NCI-H82 treated with DMSO at 0.1 percent for 48 hours (cell line): ENCODE measurements around the gene HIP1R.

Source experiments
- DNase-seq: peaks from one replicate; lab custom pipeline; 2025; ENCODE audit not compliant: unreplicated experiment; lab: John Stamatoyannopoulos, UW

The HIP1R gene

DNA sequence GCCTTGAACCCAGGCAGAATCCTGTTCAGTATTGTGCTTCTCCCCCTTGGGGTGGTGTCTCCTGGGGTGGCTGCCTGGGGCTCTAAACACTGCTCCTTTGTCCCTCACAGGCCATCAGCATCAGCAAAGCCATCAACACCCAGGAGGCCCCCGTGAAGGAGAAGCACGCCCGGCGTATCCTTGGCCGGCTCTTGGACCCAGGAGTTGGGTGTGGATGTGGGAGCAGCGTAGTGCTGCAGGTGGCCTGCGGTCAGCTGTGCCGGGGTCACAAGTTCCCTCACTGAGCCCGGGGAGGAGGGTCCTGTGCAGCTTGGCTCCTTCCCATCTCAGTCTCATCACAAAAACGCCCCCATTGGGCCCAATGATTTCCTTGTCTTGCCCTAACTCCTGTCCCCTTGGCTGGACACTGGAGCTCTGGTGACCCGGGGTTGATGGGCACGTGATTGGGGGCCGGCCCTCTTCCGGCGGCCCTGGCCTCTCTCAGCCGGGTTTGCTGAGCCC, 12.7 kb downstream of the HIP1R start:
- DNase-seq, result no peak

DNA sequence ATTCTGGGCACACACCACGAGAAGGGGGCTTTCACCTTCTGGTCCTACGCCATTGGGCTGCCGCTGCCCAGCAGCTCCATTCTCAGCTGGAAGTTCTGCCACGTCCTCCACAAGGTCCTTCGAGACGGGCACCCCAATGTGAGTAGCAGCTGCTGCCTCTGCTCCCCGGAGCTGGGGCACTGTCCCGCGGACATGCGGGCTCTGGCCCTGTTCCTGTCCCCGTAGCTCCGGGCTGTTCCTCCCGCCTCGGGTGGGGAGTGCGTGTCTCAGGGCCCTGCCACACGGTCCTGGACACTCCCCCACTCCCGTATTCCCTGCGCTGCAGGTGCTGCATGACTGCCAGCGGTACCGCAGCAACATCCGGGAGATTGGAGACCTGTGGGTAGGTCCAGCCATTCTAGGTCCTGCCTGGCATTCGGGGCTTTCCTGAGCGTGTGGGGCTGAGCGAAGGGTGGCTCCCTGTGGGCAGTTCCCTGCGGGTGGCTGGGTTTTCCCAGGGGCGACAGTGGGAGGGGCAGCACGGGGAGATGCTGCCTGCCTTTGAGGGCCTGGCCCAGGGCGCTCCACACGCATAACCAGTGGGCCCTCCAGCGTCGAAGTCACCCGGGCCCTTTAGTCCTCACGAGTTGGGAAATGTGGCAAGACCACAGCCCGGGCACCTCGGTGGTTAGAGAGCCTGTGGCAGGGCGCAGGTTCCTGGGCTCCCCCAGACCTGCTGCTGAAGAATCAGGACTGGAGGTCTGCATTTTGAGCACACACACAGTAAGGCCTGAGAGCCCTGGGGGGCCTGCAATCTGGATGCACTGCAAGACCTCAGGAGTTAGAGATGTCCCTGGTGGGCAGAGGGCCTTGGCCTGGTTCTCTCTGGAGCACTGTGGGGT, 13.5 kb downstream of the HIP1R start:
- no peak for DNase-seq

DNA sequence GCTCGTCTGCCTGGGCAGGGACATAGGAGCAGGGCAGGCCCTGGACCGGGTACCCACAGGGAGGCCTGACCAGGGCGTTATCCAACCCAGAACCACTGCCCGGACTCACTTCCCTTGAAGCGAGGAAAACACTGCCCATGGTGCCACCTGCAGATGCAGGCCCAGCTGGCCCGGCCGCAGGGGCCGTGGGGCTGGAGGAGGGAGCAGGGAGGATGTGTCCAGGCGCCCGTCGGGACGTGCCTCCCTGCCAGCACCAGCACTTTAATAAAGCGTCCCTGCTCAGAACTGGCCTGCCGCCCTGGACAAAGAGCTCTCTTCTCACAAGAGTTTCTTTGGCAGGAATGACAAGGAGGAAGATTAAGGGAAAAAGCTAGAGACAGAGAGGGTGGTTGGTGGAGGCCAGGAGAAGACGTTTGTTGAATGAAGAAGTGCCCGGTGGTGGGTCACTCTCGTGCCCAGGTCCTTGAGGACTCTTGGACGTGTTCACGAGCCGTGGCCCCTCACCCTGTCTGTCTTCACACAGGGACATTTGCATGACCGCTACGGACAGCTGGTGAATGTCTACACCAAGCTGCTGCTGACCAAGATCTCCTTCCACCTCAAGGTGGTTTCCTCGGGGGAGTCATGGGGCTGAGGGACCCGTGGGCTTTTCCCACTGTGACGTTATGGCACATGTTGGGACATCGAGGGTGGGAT, 14.2 kb downstream of the HIP1R start:
- no peak for DNase-seq

DNA sequence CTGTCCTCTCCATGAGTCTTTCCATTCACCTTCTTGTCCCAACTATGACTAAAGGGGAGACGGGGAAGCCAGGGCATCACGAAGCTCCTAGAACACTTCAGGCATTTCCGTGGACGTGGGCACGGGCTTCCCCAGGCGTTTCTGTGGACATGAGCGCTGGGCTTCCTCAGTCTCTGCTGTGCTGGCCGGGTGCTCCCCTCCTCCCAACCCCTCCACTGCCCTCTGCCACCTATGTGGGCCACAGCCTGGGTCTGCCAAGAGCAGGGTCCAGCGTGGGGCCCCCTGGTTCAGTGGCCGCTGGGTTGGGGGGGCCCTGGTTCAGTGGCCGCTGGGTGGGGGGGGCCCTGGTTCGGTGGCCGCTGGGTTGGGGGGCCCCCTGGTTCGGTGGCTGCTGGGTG, 14.8 kb downstream of the HIP1R start:
- no peak for DNase-seq

DNA sequence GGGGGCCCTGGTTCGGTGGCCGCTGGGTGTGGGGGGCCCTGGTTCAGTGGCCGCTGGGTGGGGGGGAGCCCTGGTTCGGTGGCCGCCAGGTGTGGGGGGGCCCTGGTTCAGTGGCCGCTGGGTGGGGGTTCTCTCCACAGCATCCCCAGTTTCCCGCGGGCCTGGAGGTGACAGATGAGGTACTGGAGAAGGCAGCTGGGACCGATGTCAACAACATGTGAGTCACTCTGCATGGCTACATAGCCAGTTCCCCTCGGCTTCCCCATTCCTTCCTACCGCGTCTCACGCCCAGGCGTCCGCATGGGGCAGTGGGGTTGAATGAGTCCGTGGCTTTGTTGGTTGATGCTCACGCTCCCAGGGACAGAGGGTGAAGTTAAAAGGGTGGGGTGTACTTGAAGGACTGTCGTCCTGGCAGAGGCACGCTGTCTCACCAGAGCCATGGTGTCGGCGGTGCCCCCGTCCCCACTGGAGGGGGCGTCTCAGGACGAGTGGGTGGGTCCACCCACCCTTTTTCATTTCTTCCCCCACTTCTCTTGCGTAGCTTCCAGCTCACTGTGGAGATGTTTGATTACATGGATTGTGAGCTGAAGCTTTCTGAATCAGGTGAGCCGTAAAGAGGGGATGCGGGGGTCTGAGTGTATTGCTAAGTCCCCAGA, 15.6 kb downstream of the HIP1R start:
- DNase-seq, result no peak

DNA sequence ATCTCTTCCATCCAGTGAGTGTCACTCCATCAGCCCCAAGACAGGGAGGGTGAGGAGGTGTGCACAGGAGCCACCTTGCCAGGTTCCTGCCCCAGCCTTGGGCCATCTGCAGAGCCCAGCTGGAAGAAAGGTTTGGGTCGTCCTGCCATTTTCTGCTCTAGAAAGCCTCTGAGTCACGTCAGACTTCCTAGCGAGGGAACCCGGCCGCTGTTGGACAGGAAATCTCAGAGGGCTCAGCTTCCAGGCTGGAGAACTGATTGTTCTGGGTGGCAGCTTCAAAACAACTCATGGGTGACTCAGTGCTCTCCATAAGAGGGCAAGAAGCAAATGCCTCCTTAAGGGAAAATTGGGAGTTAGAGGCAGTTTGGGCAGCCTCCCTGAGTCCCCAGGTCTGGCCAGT, 16.6 kb downstream of the HIP1R start:
- no peak for DNase-seq

DNA sequence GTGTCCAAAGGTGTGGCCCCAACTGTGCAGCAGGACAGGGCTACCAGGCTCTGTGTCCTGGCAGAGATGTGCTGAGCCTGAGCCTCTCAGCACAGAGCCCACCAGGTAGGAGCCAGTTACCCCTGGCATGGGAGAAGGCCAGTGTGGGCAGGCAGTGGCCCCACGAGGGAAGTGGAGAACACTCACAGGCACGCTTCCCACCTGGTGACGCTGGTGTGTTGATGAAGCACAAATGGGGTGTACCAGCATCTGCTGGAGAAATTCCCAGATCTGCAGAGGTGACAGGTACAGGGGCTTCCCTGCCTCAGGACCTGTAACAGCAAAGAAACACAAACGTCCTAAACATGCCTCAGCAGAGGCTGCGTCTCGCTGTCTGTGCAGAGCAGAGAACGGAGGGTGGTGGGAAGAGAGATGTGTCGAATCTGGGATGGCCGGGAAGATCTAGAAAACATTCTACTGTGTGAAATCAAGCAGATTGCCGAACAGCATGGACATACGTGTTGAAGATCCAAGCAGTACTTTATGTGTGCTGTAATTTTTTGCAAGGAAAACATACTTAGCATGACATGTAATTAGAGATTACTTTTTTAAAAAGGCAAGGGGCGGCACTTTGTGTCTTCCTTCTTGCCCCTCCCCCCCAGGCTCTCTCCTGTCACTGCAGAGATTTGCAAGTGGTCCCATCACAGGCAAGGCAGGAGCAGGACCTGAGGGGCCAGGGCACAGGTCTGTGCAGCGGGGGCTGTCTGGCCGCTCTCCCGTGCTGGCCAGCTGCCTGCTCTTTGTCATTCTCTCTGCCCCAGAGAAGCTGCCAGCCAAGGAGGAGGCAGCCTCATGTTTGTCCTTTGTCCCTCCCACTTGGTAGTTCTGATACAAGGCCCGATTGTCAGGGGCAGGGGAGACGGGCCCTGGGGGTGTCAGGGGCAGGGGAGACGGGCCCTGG, 17.3 kb downstream of the HIP1R start:
- no peak for DNase-seq

DNA sequence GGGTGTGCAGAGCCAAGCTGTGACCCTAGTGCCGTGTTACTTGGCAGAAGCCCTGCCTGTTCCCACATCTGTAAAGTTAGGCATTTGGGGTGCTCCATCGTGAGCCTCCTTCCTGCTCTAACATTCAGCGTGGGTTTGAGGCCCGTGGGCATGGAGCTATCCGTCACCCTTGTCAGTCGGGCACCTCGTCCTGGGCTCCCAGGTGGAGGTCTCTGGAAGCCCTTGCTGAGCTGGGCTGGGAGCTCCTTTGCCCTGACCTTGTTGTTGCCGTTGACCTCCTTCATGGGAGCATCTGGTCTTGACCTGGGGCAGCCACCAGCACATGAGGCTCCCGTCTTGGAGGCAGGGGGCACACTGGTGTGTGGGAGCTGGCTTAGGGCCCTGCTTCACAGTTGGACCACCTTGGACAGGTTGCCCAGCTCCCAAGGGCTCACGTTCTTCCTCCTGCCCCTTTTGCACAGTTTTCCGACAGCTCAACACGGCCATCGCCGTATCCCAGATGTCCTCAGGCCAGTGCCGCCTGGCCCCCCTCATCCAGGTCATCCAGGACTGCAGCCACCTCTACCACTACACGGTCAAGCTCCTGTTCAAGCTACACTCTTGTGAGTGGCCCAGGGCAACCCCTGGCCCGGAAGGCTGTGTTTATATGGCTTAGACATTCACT, 18.5 kb downstream of the HIP1R start:
- DNase-seq, result no peak

DNA sequence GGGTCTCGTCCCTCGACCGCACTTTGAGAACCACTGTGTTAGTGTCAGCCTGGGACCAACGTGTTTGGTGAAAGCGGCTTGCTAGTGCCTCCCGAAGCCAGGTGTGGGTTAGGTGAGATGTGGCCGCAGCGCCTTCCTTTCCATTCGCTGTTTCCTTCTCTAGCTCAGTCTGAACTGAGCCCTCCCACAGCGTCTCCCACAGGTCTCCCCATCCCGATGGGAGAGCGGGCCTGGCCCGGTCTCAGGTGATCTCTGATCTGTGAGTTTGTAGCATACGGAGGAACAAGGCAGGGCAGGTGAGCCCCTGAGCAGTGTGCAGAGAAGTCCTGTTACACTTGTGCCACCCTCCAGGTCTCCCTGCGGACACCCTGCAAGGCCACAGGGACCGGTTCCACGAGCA, 19.3 kb downstream of the HIP1R start:
- DNase-seq, result no peak

DNA sequence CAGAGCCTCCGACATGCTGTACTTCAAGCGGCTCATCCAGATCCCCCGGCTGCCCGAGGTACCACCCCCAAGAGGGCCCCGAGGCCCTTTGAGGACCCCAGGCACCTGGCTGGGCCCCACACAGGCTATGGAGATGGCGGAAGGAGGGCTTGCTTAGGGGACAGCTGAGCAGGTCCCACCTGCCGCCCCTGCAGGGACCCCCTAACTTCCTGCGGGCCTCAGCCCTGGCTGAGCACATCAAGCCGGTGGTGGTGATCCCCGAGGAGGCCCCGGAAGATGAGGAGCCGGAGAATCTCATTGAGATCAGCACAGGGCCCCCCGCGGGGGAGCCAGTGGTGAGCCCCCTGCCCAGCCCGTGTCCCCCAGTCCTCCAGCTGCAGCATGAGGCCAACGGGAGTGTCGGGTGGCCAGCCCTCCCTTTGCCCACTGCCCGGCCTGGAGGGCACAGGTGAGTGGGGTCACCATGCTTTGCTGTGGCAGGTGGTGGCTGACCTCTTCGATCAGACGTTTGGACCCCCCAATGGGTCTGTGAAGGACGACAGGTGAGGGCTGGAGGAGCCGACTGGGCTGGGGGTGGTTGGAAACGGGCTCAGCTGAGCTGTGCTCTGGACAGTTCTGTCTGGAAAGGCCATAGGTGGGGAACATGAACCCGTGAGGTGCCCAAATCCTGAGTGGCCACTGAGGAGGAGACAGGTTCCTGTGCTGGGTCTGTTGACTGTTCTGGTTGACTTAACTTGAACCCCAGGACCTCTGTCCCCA, 20.0 kb downstream of the HIP1R start:
- DNase-seq, result no peak

DNA sequence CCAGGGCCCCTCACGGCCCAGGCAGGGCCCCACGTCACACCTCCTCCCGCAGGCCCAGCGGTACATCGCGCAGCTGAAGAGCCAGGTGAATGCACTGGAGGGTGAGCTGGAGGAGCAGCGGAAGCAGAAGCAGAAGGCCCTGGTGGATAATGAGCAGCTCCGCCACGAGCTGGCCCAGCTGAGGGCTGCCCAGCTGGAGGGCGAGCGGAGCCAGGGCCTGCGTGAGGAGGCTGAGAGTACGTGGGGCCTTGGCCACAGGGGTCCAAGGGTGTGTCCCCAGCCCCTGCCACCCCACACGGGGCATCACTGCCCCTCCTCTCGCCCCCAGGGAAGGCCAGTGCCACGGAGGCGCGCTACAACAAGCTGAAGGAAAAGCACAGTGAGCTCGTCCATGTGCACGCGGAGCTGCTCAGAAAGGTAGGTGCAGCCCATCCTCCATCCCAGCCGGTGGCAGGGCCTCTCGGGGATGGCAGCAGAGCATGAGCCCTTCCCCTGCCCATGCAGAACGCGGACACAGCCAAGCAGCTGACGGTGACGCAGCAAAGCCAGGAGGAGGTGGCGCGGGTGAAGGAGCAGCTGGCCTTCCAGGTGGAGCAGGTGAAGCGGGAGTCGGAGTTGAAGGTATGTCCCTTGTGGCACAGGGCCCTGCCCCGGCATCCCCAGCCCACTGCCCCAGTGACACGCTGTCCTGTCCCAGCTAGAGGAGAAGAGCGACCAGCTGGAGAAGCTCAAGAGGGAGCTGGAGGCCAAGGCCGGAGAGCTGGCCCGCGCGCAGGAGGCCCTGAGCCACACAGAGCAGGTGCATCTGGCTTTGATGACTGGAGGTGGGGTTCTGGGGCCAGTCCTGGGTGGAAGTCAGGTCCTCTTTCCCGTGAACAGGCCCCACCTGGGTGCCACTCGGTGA, 20.9 kb downstream of the HIP1R start:
- no peak for DNase-seq

DNA sequence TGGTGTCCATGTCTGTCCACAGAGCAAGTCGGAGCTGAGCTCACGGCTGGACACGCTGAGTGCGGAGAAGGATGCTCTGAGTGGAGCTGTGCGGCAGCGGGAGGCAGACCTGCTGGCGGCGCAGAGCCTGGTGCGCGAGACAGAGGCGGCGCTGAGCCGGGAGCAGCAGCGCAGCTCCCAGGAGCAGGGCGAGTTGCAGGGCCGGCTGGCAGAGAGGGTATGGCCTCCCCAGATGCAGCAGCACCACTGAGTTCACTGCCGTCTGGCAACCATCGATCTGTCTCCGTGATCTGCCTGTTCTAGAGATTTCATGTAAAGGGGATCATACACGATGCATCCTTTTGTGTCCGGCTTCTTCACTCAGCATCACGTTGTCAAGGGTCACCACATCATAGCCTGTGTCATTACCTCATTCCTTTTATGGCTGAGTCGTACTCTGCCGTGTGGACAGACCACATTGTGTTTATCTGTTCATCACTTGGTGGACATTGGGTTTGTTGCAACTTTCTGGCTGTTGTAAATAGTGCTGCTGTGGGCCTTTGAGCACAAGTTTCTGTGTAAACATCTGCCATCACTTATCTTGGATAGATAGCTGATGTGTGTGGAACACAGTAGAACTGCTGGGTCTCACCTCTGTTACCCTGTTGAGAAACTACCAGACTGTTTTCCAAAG, 21.9 kb downstream of the HIP1R start:
- no peak for DNase-seq

DNA sequence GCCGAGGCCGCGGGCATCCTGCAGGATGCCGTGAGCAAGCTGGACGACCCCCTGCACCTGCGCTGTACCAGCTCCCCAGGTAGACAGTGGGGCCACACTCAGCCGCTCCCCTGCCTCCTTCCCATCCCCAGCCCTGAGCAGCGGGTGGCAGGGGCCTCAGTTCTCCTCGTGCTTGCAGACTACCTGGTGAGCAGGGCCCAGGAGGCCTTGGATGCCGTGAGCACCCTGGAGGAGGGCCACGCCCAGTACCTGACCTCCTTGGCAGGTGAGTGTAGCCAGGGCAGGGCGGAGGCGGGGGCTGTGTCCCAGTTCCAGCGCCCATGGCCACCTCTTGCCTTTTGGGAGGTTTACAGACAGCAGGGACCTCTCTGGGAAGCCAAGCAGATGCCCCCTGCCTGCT, 22.9 kb downstream of the HIP1R start:
- DNase-seq, result no peak

DNA sequence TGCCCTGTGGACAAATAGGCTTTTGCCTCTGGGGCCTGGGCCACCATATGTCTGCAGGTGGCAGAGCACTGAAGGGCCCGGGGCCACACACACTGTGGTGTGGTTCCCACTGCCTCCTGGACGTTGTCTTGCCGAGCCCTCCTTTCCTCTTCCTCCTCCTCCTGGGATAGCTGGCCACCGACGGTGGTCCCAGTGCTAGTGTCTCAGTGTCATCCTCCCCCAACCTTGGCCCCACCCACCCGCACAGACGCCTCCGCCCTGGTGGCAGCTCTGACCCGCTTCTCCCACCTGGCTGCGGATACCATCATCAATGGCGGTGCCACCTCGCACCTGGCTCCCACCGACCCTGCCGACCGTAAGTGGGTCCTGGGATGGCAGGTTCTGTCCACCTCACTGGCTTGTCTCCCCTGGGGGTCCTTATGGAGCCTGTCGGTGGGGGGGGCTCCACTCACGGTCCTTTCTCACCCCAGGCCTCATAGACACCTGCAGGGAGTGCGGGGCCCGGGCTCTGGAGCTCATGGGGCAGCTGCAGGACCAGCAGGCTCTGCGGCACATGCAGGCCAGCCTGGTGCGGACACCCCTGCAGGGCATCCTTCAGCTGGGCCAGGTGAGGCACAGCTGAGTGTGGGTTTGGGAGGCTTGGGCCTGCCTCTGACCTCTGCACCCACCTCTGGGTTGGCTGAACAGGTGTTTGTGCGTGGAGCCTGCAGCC, 23.5 kb downstream of the HIP1R start:
- no peak for DNase-seq

DNA sequence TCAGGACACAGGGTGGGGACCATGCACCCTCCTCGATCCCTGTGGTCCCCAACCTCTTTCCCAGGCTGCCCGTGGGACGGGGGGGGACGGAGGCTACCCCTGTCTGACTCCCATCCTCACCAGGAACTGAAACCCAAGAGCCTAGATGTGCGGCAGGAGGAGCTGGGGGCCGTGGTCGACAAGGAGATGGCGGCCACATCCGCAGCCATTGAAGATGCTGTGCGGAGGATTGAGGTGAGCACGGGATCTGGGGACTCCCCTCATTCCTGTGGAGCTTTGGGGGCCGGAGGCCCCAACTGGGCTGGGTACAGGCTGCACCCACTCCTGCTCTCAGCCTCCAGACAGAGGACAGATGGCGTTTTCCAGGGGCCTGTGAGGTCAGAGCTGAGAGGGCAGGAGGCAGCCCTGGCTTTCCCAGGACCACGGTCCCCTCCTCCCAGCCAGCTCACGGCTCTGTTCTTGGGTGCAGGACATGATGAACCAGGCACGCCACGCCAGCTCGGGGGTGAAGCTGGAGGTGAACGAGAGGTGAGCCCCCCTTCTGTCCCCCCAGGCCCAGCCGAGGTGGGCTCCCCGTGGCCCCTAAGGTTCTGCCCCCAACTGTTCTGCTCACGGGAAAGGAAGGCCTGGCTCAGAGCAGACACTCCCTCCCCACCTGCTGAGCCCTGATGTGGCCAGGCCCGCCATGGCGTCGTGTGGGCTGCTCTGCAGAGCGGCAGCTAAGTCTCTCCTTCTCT, 24.2 kb downstream of the HIP1R start:
- no peak for DNase-seq

DNA sequence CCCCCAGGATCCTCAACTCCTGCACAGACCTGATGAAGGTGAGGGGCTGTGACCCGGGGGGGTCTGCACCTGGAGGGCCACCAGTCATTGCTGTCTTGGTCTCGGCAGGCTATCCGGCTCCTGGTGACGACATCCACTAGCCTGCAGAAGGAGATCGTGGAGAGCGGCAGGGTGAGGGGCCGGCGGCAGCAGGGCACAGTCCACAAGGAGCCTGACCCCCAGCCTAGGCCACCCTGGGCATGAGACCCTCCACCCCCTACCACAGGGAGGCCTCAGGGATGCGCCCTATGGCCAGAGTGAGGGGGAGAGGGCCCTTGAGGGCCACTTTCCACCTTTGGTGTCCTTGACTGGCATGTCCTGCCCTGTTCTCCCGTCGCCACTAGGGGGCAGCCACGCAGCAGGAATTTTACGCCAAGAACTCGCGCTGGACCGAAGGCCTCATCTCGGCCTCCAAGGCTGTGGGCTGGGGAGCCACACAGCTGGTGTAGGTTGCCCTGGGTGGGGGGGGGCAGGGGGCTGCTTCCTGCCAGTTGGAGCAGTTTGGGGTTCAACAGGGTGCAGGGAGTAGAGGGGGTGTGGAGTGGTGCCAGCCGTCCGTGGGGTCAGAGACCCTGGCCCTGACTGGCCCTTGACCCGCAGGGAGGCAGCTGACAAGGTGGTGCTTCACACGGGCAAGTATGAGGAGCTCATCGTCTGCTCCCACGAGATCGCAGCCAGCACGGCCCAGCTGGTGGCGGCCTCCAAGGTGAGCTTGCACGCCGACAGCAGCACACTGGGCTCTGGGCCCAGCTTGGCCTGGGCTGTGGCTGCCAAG, 25.0 kb downstream of the HIP1R start:
- peak; percentile 28 for DNase-seq
